Tibial nerve (tissue), 4 donors: ENCODE data around the gene GPHA2.

ENCODE experiments used
- CTCF ChIP-seq, 5 experiments: fragments of 200-600 bp in 3 of 5; fragments of 450-650 bp in 2 of 5; sonication (generic) in 3 of 5; IDR thresholded peaks; one replicate each; pipeline ENCODE4 v1.5.1; 2016 to 2019; ENCODE audit warnings: antibody characterized with exemption in 5 of 5, mild to moderate bottlenecking in 3 of 5, moderate library complexity in 2 of 5
- EP300 ChIP-seq, 2 donors: sonication (generic); formaldehyde crosslinking; IDR thresholded peaks; one replicate each; pipeline ENCODE4 v1.6.1; 2017; ENCODE audit warnings: antibody characterized with exemption in 2 of 2, mild to moderate bottlenecking in 1 of 2

GRCh38 chr11:64923944-64924909 is 11.5 kb downstream of the GPHA2 start, which contains the start of gene PPP2R5B:
- TF ChIP-seq CTCF (IDR thresholded peaks at IDR 0.05) (peak in 2 of 5 experiments; percentile 16 to 67), EP300 (IDR thresholded peaks at IDR 0.05) (peak; percentile 59 to 83)
